Uterus (tissue), 2 donors: Measurements from ENCODE around the gene TCP1.

ENCODE experiments used
- POLR2A ChIP-seq, 2 donors: fragments of 450-650 bp; IDR thresholded peaks; one replicate each; pipeline ENCODE4 v1.6.1; 2016; ENCODE audit warnings: antibody characterized with exemption in 2 of 2, mild to moderate bottlenecking in 1 of 2, moderate library complexity in 1 of 2
- TF ChIP-seq, protein P1 (sequence below), 4 experiments: fragments of 200-600 bp in 2 of 4; fragments of 450-650 bp in 2 of 4; sonication (generic) in 2 of 4; IDR thresholded peaks; one replicate each; pipeline ENCODE4 v1.5.1; 2016 to 2019; ENCODE audit warnings: antibody characterized with exemption in 4 of 4, mild to moderate bottlenecking in 2 of 4, moderate library complexity in 1 of 4

GRCh38 chr6:159753081-159753872, 36.1 kb downstream of the TCP1 start:
- TF ChIP-seq, protein P1, sequence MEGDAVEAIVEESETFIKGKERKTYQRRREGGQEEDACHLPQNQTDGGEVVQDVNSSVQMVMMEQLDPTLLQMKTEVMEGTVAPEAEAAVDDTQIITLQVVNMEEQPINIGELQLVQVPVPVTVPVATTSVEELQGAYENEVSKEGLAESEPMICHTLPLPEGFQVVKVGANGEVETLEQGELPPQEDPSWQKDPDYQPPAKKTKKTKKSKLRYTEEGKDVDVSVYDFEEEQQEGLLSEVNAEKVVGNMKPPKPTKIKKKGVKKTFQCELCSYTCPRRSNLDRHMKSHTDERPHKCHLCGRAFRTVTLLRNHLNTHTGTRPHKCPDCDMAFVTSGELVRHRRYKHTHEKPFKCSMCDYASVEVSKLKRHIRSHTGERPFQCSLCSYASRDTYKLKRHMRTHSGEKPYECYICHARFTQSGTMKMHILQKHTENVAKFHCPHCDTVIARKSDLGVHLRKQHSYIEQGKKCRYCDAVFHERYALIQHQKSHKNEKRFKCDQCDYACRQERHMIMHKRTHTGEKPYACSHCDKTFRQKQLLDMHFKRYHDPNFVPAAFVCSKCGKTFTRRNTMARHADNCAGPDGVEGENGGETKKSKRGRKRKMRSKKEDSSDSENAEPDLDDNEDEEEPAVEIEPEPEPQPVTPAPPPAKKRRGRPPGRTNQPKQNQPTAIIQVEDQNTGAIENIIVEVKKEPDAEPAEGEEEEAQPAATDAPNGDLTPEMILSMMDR (IDR thresholded peaks at IDR 0.05) = no peak
- no peak for TF ChIP-seq POLR2A (IDR thresholded peaks at IDR 0.05)
